Kidney (tissue), 14 donors: ENCODE measurements around the gene UBXN7. TPM values are rescaled to one million over a fixed set of nuclear protein-coding genes. Genes with fewer than 3 reads are reported as not detected.
"Not testable (repeated sequence)": the region's sequence is repeated elsewhere in the genome, so short reads cannot be mapped to it uniquely, and the experiment has no call there.

Experiments used
- DNase-seq, 5 donors: peaks; one replicate each; pipeline ENCODE4 v3.0.0-alpha.2; 2013 to 2020
- FAIRE-seq: peaks from 2 replicates; lab custom pipeline; 2012; peaks lifted over from hg19 to GRCh38; lab: Jason Lieb, UNC
- H3K27ac ChIP-seq, 2 donors: one replicate each; pipeline ENCODE4 v1.7.0; 2013; ENCODE audit warnings: low read depth in 2 of 2, low read length in 2 of 2, inconsistent platforms in 1 of 2
- H3K27me3 ChIP-seq: one replicate; pipeline ENCODE4 v1.7.1; 2013; ENCODE audit warnings: low read length, inconsistent platforms; ENCODE audit not compliant: control insufficient read depth, insufficient read depth
- H3K36me3 ChIP-seq, 3 donors: one replicate each; pipeline versions ENCODE4 v1.7.0 to v1.7.1; 2013; ENCODE audit warnings: low read length in 3 of 3, control low read depth in 1 of 3, inconsistent platforms in 1 of 3; ENCODE audit not compliant: insufficient read depth in 3 of 3, control insufficient read depth in 2 of 3
- H3K4me1 ChIP-seq, 3 donors: one replicate each; pipeline versions ENCODE4 v1.7.0 to v1.7.1; 2013; ENCODE audit warnings: low read length in 3 of 3, inconsistent platforms in 1 of 3, low read depth in 1 of 3; ENCODE audit not compliant: control insufficient read depth in 2 of 3, insufficient read depth in 2 of 3
- H3K4me3 ChIP-seq, 3 donors: one replicate each; pipeline versions ENCODE4 v1.7.0 to v1.8.1; 2013; ENCODE audit warnings: low read length in 3 of 3, control low read depth in 1 of 3, inconsistent platforms in 1 of 3
- H3K9ac ChIP-seq, 3 donors: one replicate each; pipeline versions ENCODE4 v1.7.0 to v1.7.1; 2013; ENCODE audit warnings: low read length in 3 of 3, control low read depth in 1 of 3, inconsistent platforms in 1 of 3
- H3K9me3 ChIP-seq, 3 donors: one replicate each; pipeline versions ENCODE4 v1.7.0 to v1.7.1; 2013; ENCODE audit warnings: low read length in 3 of 3, control low read depth in 1 of 3, inconsistent platforms in 1 of 3; ENCODE audit not compliant: control insufficient read depth in 2 of 3, insufficient read depth in 1 of 3
- CTCF ChIP-seq: IDR thresholded peaks from 3 replicates; pipeline ENCODE4 v1.5.1; 2012; ENCODE audit warnings: mild to moderate bottlenecking, moderate library complexity, borderline replicate concordance; ENCODE audit not compliant: insufficient read depth; ENCODE audit errors: extremely low read depth
- intact Hi-C: fragments of 100-400 bp; cut with DNase I; formaldehyde crosslinking; loops from one replicate; pipeline ENCODE4 v1.11.1; 2022
- polyA plus RNA-seq: library from polyadenylated mRNA; stranded (reverse); fragments of 350-450 nt; fragmentation: Illumina TruSeq; extraction: RNeasy Lipid Tissue Mini Kit (QIAGEN cat#74804); gene quantifications from one replicate; pipeline ENCODE4 v1.2.3, GENCODE V29; 2014; ENCODE audit warnings: low read depth, low replicate concordance; ENCODE audit not compliant: insufficient read depth
- total RNA-seq: library from RNA; stranded (reverse); fragmentation: NEBNext Ultra II Directional; extraction: Animal tissue kit (Norgen Biotek cat#: 25700); gene quantifications from one replicate; pipeline ENCODE4 v1.2.1, GENCODE V29; 2021
- donor health status: control.
- donor health status: control.
- donor health status: control.
- donor health status: control.
- donor health status: control.
- donor health status: DM: yes; HTN: yes; CAD: no.
- donor health status: Normal renal cell carcinoma (clear cell type).

The UBXN7 gene
- total and polyA plus RNA-seq, 2 donors from 2014 or later, result 2.8 to 46.9 TPM

GRCh38 chr3:196458063-196458462 is 25.8 kb upstream of the UBXN7 start:
- H3K9me3 ChIP-seq, result no peaks in the 10 kb centered on the region
- H3K4me3 ChIP-seq, result no peak overlapping the region
- no peak for TF ChIP-seq CTCF
- H3K9ac ChIP-seq, result no peak overlapping the region
- no peaks in the 10 kb centered on the region for H3K4me1 ChIP-seq
- DNase-seq (no peak), FAIRE-seq (no peak)
- no peak overlapping the region for H3K27ac ChIP-seq
- intact Hi-C loops, result no loop called here
- H3K27me3 ChIP-seq, result no peaks in the 10 kb centered on the region
- no peaks in the 10 kb centered on the region for H3K36me3 ChIP-seq

- H3K9ac ChIP-seq, H3K36me3 ChIP-seq, H3K4me1 ChIP-seq, H3K27me3 ChIP-seq, H3K27ac ChIP-seq, DNase-seq, H3K4me3 ChIP-seq, FAIRE-seq, H3K9me3 ChIP-seq, intact Hi-C loops: not testable (repeated sequence)
Observed at GRCh38 chr3:196457470-196457869, 25.2 kb upstream of the UBXN7 start.

- H3K4me3 ChIP-seq, result no peak overlapping the region
- no peak overlapping the region for H3K9ac ChIP-seq
- no peak for FAIRE-seq
- no peak for DNase-seq
- H3K36me3 ChIP-seq, result no peaks in the 10 kb centered on the region
- no peak for TF ChIP-seq CTCF
- no peak overlapping the region for H3K27ac ChIP-seq
- no peaks in the 10 kb centered on the region for H3K9me3 ChIP-seq
- no peaks in the 10 kb centered on the region for H3K4me1 ChIP-seq
- no peaks in the 10 kb centered on the region for H3K27me3 ChIP-seq
- intact Hi-C loops, result no loop called here
Observed at GRCh38 chr3:196454935-196455334, 22.7 kb upstream of the UBXN7 start.

GRCh38 chr3:196445391-196445790 is 13.2 kb upstream of the UBXN7 start:
- H3K9me3 ChIP-seq, FAIRE-seq, intact Hi-C loops: not testable (repeated sequence)

GRCh38 chr3:196444500-196444894 is 12.3 kb upstream of the UBXN7 start:
- no peak overlapping the region for H3K4me3 ChIP-seq
- DNase-seq, result no peak
- H3K27me3 ChIP-seq, result no peaks in the 10 kb centered on the region
- intact Hi-C loops, result no loop called here
- no peak for TF ChIP-seq CTCF
- H3K27ac ChIP-seq, result no peak overlapping the region
- H3K4me1 ChIP-seq, result no peaks in the 10 kb centered on the region
- FAIRE-seq, result no peak
- no peaks in the 10 kb centered on the region for H3K36me3 ChIP-seq
- no peaks in the 10 kb centered on the region for H3K9me3 ChIP-seq
- no peak overlapping the region for H3K9ac ChIP-seq

More at GRCh38 chr3:196445391-196445790, 13.2 kb upstream of the UBXN7 start:
- not testable (repeated sequence) for H3K36me3 ChIP-seq, H3K27ac ChIP-seq, DNase-seq, H3K9ac ChIP-seq, H3K4me3 ChIP-seq, H3K27me3 ChIP-seq, H3K4me1 ChIP-seq
